Measurements from ENCODE around the gene HS1BP3.

The HS1BP3 gene

GRCh38 chr2:20624884-20625485 lies 25.9 kb downstream of the HS1BP3 start:
- no peak for TF ChIP-seq CTCF (IDR thresholded peaks at IDR 0.05; ENCODE audit: insufficient read depth, low read length, missing control alignments)
- no peak overlapping the region for H3K4me3 ChIP-seq (ENCODE audit: low read depth, low read length)
- ChIA-PET CTCF (interaction anchor here (0.6 to 3.0 kb wide), 3 partner anchors 10 to 175 kb away, joined by 3 to 16 read pairs (median 3); no protein-coding TSS in a partner anchor), POLR2A (interaction anchor here (2.5 kb wide), 1 partner anchor 178 kb away, joined by 13 read pairs; the partner anchor contains the start of gene RHOB)
- no peak for DNase-seq (ENCODE audit: low read depth, low spot score)

- POLR2A ChIA-PET = interaction anchor here (2.5 kb wide), 1 partner anchor 177 kb away, joined by 13 read pairs; the partner anchor contains the start of gene RHOB
- no peak overlapping the region for H3K4me3 ChIP-seq (ENCODE audit: low read depth, low read length)
- CTCF ChIA-PET = interaction anchor here (1.2 to 3.0 kb wide), 2 partner anchors 11 to 18 kb away, joined by 5 to 16 read pairs; no protein-coding TSS in a partner anchor
- DNase-seq (ENCODE audit: low read depth, low spot score) = no peak
- TF ChIP-seq CTCF (IDR thresholded peaks at IDR 0.05; ENCODE audit: insufficient read depth, low read length, missing control alignments) = no peak
These were observed 26.6 kb downstream of the HS1BP3 start for GRCh38 chr2:20624156-20624883.

GRCh38 chr2:20623741-20624155 lies 27.1 kb downstream of the HS1BP3 start:
- CTCF ChIA-PET = interaction anchor here (1.2 to 3.0 kb wide), 2 partner anchors 11 to 19 kb away, joined by 5 to 16 read pairs; no protein-coding TSS in a partner anchor
- DNase-seq (ENCODE audit: low read depth, low spot score) = no peak
- POLR2A ChIA-PET = no interaction called here

GRCh38 chr2:20623241-20623640 lies 27.7 kb downstream of the HS1BP3 start:
- H3K4me3 ChIP-seq (ENCODE audit: low read depth, low read length) = no peak overlapping the region
- TF ChIP-seq CTCF (IDR thresholded peaks at IDR 0.05; ENCODE audit: insufficient read depth, low read length, missing control alignments) = no peak
- DNase-seq (ENCODE audit: low read depth, low spot score) = no peak
- POLR2A ChIA-PET = no interaction called here
- CTCF ChIA-PET = interaction anchor here (1.2 to 3.0 kb wide), 2 partner anchors 12 to 19 kb away, joined by 5 to 16 read pairs; no protein-coding TSS in a partner anchor

More at GRCh38 chr2:20623741-20624155, 27.1 kb downstream of the HS1BP3 start:
- no peak overlapping the region for H3K4me3 ChIP-seq (ENCODE audit: low read depth, low read length)
- no peak for TF ChIP-seq CTCF (IDR thresholded peaks at IDR 0.05; ENCODE audit: insufficient read depth, low read length, missing control alignments)

DNA sequence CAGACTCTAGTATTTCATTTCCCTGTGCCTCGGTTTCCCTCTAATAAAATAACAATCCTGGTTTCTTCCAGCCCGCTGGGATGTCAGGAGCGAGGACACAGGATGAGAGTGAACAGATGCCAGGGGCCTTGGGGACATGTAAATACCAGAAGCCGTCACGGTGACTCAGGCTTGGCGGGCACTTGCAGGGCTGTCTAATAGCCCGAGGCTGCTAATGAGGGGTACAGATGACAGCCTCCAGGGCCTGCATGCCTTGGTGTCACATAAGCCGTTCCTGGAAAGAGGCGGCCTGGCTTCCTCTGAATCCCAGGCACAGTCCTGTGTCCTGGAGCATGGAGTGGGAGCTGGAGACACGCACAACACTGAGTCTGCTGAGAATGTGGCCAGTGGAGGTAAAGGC lies 28.2 kb downstream of the HS1BP3 start:
- H3K4me3 ChIP-seq (ENCODE audit: low read depth, low read length) = no peak overlapping the region
- ChIA-PET CTCF (interaction anchor here (1.6 to 3.0 kb wide), 2 partner anchors 13 to 20 kb away, joined by 4 to 16 read pairs; no protein-coding TSS in a partner anchor), POLR2A (interaction anchor here (2.0 kb wide), 1 partner anchor 176 kb away, joined by 13 read pairs; the partner anchor contains the start of gene RHOB)
- DNase-seq (ENCODE audit: low read depth, low spot score) = no peak
- TF ChIP-seq CTCF (IDR thresholded peaks at IDR 0.05; ENCODE audit: insufficient read depth, low read length, missing control alignments) = no peak

- no peak for TF ChIP-seq CTCF (IDR thresholded peaks at IDR 0.05; ENCODE audit: insufficient read depth, low read length, missing control alignments)
- POLR2A ChIA-PET = interaction anchor here (2.0 kb wide), 1 partner anchor 175 kb away, joined by 13 read pairs; the partner anchor contains the start of gene RHOB
These were observed 28.6 kb downstream of the HS1BP3 start for GRCh38 chr2:20622296-20622686.

More at GRCh38 chr2:20622296-20622686, 28.6 kb downstream of the HS1BP3 start:
- DNase-seq (ENCODE audit: low read depth, low spot score) = no peak
- CTCF ChIA-PET = interaction anchor here (0.7 to 3.0 kb wide), 4 partner anchors 12 to 22 kb away, joined by 3 to 16 read pairs (median 5); no protein-coding TSS in a partner anchor
- no peak overlapping the region for H3K4me3 ChIP-seq (ENCODE audit: low read depth, low read length)
